ENCODE results near the gene ADH4. TPM values are rescaled to one million over a fixed set of nuclear protein-coding genes. Genes with fewer than 3 reads are reported as not detected.
A peak's percentile ranks its signal among the peaks of the same experiment; 100 is the strongest.

Gene ADH4
- total RNA-seq, 1 experiment from 2014 or later: not detected

GRCh38 chr4:99088023-99088449 is 56.1 kb downstream of the ADH4 start:
- WGBS (ENCODE audit: extremely low coverage, insufficient read length, low lambda C conversion rate): no CpG with 5 or more reads among the region's 15 CpGs
- Histone ChIP-seq H3K9ac (ENCODE audit: extremely low read depth, insufficient read length, low read length) (peak overlapping the region; percentile 98), H3K14ac (ENCODE audit: insufficient read depth, low read length) (peak overlapping the region; percentile 82; the same call in 1 of the 2 replicates), H2BK120ac (ENCODE audit: low read depth, low read length, poor library complexity, severe bottlenecking) (no peak overlapping the region), H3K4ac (ENCODE audit: low read depth, low read length) (no peak overlapping the region), H3K27ac (ENCODE audit: insufficient read length, low read depth, low read length) (peak overlapping the region; percentile 64), H3K23me2 (ENCODE audit: insufficient read length, low read depth, low read length, poor library complexity, severe bottlenecking) (peaks cover 8% of the 10 kb centered on the region), H3K4me1 (ENCODE audit: insufficient read depth, low read length) (no peaks in the 10 kb centered on the region), H2BK5ac (ENCODE audit: insufficient read length, low read length) (peak overlapping the region; percentile 49), H3K79me1 (ENCODE audit: insufficient read depth, low read depth, low read length, poor library complexity, severe bottlenecking) (no peaks in the 10 kb centered on the region), H2BK12ac (ENCODE audit: insufficient read length, low read depth, low read length) (no peak overlapping the region), H3K4me2 (ENCODE audit: insufficient read depth, insufficient read length, low read length) (peak overlapping the region; percentile 96), H2BK15ac (ENCODE audit: low read depth, low read length) (no peak overlapping the region), H3K27me3 (ENCODE audit: insufficient read depth, low read length) (no peaks in the 10 kb centered on the region), H3K18ac (ENCODE audit: insufficient read length, low read depth, low read length) (peak overlapping the region; percentile 67), H3K56ac (ENCODE audit: insufficient read length, low read depth, low read length) (peak overlapping the region; percentile 63), H3K79me2 (ENCODE audit: insufficient read depth, low read length) (peaks cover 9% of the 10 kb centered on the region), H4K8ac (replicated peaks; ENCODE audit: insufficient read length, low read depth, low read length) (no peak overlapping the region), H4K91ac (ENCODE audit: insufficient read length, low read depth, low read length) (no peak overlapping the region), H2AK5ac (ENCODE audit: insufficient read length, low read length) (no peak overlapping the region), H4K20me1 (ENCODE audit: control insufficient read depth, insufficient read depth, insufficient read length) (no peaks in the 10 kb centered on the region), H4K5ac (ENCODE audit: insufficient read length, low read depth, low read length) (peak overlapping the region; percentile 73), H3K23ac (ENCODE audit: insufficient read length, low read depth, low read length) (no peak overlapping the region), H3K9me3 (ENCODE audit: control insufficient read depth, low read depth, low read length) (no peaks in the 10 kb centered on the region), H2AFZ (ENCODE audit: low read length) (no peak overlapping the region), H3T11ph (ENCODE audit: low read length) (no peak overlapping the region), H2BK20ac (ENCODE audit: low read depth, low read length, poor library complexity, severe bottlenecking) (no peak overlapping the region)
- no peak for TF ChIP-seq CTCF (conservative IDR thresholded peaks at IDR 0.05)
- peak overlapping the region; percentile 96 to 100 (median 100) for H3K27ac Mint-ChIP-seq
- H3K4me1 Mint-ChIP-seq: peaks cover 32% of the 10 kb centered on the region in 2 experiments
- no peaks in the 10 kb centered on the region for H3K27me3 Mint-ChIP-seq (ENCODE audit: low read depth)
- peaks cover 14 to 38% (median 30%) of the 10 kb centered on the region in 3 experiments for H3K36me3 Mint-ChIP-seq (ENCODE audit: insufficient read depth in 1 of 3, low read depth in 3 of 3)
- peak overlapping the region; percentile 94 to 95 for H3K4me3 Mint-ChIP-seq
- H3K9me3 Mint-ChIP-seq: no peaks in the 10 kb centered on the region; a peak in 1 of 5 replicates
- peak; percentile 41 for DNase-seq
